Testis (tissue), 2 donors: Measurements from ENCODE around the gene MAPKAPK2.

ENCODE experiments used
- POLR2A ChIP-seq: fragments of 450-650 bp; IDR thresholded peaks from one replicate; pipeline ENCODE4 v1.6.1; 2017; ENCODE audit warnings: antibody characterized with exemption, mild to moderate bottlenecking, moderate library complexity
- TF ChIP-seq, protein P1 (sequence below), 3 experiments: fragments of 450-650 bp in 2 of 3; fragments of 200-600 bp in 1 of 3; sonication (generic) in 1 of 3; IDR thresholded peaks; one replicate each; pipeline ENCODE4 v1.5.1; 2016 to 2019; ENCODE audit warnings: antibody characterized with exemption in 3 of 3, mild to moderate bottlenecking in 2 of 3, moderate library complexity in 1 of 3

GRCh38 chr1:206678490-206678889 is 6.2 kb upstream of the MAPKAPK2 start:
- TF ChIP-seq, protein P1, sequence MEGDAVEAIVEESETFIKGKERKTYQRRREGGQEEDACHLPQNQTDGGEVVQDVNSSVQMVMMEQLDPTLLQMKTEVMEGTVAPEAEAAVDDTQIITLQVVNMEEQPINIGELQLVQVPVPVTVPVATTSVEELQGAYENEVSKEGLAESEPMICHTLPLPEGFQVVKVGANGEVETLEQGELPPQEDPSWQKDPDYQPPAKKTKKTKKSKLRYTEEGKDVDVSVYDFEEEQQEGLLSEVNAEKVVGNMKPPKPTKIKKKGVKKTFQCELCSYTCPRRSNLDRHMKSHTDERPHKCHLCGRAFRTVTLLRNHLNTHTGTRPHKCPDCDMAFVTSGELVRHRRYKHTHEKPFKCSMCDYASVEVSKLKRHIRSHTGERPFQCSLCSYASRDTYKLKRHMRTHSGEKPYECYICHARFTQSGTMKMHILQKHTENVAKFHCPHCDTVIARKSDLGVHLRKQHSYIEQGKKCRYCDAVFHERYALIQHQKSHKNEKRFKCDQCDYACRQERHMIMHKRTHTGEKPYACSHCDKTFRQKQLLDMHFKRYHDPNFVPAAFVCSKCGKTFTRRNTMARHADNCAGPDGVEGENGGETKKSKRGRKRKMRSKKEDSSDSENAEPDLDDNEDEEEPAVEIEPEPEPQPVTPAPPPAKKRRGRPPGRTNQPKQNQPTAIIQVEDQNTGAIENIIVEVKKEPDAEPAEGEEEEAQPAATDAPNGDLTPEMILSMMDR (IDR thresholded peaks at IDR 0.05) = no peak
- TF ChIP-seq POLR2A = no peak
